Fibroblast of pulmonary artery (primary cell): Measurements from ENCODE around the gene RIMBP2.

ENCODE experiments used
- DNase-seq: peaks from one replicate; pipeline ENCODE4 v3.0.0-alpha.2; 2010; ENCODE audit warnings: low read depth
- H3K4me3 ChIP-seq: replicated peaks from 2 replicates; pipeline ENCODE4 v1.5.1; 2011; ENCODE audit warnings: low read depth, mild to moderate bottlenecking, control low read depth, low read length, moderate library complexity
- TF ChIP-seq, protein P1 (sequence below): IDR thresholded peaks from 2 replicates; pipeline ENCODE4 v1.5.1; 2011; ENCODE audit warnings: mild to moderate bottlenecking, control low read depth, low read length, inconsistent platforms; ENCODE audit errors: missing control alignments

RIMBP2 gene

GRCh38 chr12:130622803-130623202 is 93.3 kb downstream of the RIMBP2 start:
- TF ChIP-seq, protein P1, sequence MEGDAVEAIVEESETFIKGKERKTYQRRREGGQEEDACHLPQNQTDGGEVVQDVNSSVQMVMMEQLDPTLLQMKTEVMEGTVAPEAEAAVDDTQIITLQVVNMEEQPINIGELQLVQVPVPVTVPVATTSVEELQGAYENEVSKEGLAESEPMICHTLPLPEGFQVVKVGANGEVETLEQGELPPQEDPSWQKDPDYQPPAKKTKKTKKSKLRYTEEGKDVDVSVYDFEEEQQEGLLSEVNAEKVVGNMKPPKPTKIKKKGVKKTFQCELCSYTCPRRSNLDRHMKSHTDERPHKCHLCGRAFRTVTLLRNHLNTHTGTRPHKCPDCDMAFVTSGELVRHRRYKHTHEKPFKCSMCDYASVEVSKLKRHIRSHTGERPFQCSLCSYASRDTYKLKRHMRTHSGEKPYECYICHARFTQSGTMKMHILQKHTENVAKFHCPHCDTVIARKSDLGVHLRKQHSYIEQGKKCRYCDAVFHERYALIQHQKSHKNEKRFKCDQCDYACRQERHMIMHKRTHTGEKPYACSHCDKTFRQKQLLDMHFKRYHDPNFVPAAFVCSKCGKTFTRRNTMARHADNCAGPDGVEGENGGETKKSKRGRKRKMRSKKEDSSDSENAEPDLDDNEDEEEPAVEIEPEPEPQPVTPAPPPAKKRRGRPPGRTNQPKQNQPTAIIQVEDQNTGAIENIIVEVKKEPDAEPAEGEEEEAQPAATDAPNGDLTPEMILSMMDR = no peak
- H3K4me3 ChIP-seq = no peak overlapping the region
- no peak for DNase-seq

DNA sequence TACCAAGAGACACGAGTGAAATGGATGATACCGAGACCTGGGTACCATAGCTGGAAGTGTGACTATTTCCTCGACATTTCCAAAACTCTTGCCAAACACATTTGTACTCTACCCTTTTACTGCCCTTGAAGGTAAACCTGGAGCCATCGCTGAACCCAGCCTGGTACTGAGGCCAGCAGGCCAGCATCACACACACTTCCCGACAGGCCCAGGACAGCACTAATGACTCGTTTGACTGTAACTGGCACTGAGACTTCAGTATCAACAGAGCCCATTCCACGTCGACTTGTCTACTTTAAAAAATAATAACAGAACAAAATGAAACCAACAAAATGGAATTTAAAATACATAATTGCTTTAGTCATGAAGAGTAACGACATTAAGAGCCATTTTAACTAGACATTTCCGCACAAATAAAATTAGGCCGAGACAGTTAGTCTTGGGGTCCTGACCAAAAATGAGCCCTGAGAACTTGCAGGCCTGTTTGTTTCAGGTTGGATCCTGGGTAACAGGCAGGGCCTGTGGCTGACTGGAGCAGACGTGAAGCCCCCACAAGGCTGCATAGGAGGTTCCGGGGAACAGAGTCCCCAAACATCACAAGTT is 94.3 kb downstream of the RIMBP2 start:
- TF ChIP-seq, protein P1 = no peak
- no peak overlapping the region for H3K4me3 ChIP-seq
- no peak for DNase-seq

DNA sequence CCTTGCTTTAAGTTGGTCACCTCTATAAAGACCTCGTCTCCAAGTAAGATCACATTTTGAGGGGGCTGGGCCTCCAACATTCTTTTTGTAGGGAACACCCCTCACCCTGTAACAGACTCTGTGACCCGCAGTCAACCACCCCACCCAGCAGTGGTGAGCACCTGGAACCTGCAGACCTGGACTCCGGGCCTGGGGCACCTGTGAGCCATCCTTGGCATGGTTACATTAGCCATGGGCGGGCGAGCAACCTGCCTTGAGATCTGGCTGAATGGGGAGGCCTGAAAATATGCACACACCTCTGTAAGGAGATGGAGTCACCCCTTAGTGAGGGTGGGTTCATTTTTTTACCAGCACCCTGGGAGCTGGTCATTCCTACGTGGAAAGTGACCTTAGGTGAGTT is 95.3 kb downstream of the RIMBP2 start:
- no peak for DNase-seq
- TF ChIP-seq, protein P1 = no peak

DNA sequence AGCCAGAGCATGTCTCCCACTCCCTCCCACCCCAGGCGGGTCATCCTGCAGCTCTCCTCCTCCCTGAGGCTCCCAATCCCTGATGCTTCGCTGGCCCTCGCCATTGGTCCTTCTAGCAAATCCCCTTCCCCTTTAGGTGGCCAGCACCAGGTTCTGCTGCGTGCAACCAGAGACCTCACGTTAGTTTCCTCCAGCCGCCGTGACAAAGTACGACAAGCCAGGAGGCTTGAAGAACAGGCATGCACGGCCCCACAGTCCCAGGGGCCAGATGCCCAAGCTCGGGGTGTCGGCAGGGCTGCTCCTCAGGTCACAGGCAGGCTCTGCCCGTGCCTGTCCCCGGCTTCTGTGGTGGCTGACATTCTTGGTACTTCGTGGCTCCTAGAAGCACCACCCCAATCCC is 95.8 kb downstream of the RIMBP2 start:
- no peak overlapping the region for H3K4me3 ChIP-seq
- TF ChIP-seq, protein P1 = no peak
- DNase-seq = no peak

More for the DNA sequence above, 95.3 kb downstream of the RIMBP2 start:
- H3K4me3 ChIP-seq = no peak overlapping the region

- no peak overlapping the region for H3K4me3 ChIP-seq
- TF ChIP-seq, protein P1 = no peak
- no peak for DNase-seq
Observed at GRCh38 chr12:130619385-130620001, 96.6 kb downstream of the RIMBP2 start.

GRCh38 chr12:130617219-130617618 is 98.9 kb downstream of the RIMBP2 start:
- TF ChIP-seq, protein P1 = no peak
- DNase-seq = no peak
- H3K4me3 ChIP-seq = no peak overlapping the region

GRCh38 chr12:130615861-130616345 is 100.2 kb downstream of the RIMBP2 start:
- TF ChIP-seq, protein P1 = no peak
- H3K4me3 ChIP-seq = no peak overlapping the region
- DNase-seq = no peak
